ENCODE data around the gene IZUMO3.

The IZUMO3 gene

DNA sequence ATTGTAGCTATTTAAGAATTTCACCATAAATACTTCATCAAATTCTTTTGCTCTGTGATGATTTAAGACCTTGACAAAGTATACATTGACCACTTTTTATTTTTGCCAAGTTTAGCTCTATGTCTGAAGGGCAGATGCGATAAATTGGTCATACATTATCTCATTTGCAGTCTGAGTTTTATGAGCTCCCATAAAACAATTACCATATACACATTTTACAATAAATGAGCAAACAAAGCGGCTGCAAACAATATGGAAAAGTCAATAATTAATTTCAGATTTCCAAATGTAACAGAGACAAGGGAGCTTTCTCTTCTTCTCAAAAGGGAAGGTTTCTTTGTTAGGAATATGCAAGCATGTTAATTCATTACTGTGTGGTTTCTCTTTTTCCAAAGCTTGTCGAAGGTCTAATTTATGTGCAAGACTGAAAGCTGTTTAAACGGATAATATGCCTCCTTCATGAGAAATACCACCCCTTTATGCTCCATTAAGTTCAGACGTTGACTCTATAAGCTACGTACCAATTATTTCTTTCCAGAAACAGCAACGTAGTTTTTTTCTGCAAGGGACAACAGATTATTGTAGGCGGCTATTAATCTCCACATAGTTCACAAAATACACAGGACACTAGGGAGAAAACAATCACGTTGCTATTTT lies 7.0 kb upstream of the IZUMO3 start:
- Histone ChIP-seq H3K27ac (ENCODE audit: low read depth, low read length) (no peak overlapping the region), H3K27me3 (ENCODE audit: control insufficient read depth in 5 of 5, insufficient read depth in 4 of 5, low read length in 5 of 5) (no peaks in the 10 kb centered on the region), H3K4me1 (ENCODE audit: control insufficient read depth in 5 of 5, insufficient read depth in 5 of 5, low read length in 5 of 5) (no peaks in the 10 kb centered on the region), H3K36me3 (ENCODE audit: control insufficient read depth in 5 of 5, insufficient read depth in 5 of 5, low read length in 5 of 5) (no peaks in the 10 kb centered on the region), H3K9ac (ENCODE audit: low read length in 5 of 5) (no peak overlapping the region), H3K4me3 (ENCODE audit: low read depth in 1 of 5, low read length in 5 of 5) (no peak overlapping the region), H3K9me3 (ENCODE audit: control insufficient read depth in 5 of 5, low read length in 5 of 5) (no peaks in the 10 kb centered on the region)

DNA sequence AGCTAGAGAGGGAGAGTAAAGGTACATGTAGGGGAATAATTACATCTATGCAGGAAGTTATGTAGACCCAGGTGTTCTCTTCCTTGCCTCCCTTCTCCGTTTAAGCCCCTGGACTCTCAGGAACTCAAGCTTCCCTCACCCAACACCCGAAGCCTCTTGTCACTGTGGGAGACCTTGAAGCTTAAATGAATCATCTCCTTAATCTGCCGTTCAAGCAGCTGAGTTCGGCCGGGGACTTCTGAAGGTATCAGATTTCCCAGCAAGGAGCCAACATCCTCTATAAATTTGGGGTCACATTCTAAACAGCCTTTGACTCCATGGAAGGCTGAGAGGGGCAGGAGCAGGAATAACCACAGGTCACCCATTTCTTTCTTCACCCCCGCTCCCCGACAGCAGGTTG lies 412 bp downstream of the IZUMO3 start:
- H3K9ac ChIP-seq (ENCODE audit: low read length in 5 of 5): no peak overlapping the region
- H3K27ac ChIP-seq (ENCODE audit: low read depth, low read length): no peak overlapping the region
- no peaks in the 10 kb centered on the region for H3K9me3 ChIP-seq (ENCODE audit: control insufficient read depth in 5 of 5, low read length in 5 of 5)
- H3K4me1 ChIP-seq (ENCODE audit: control insufficient read depth in 5 of 5, insufficient read depth in 5 of 5, low read length in 5 of 5): peaks cover 0 to 7% (median 0%) of the 10 kb centered on the region in 5 donors
- no peaks in the 10 kb centered on the region for H3K27me3 ChIP-seq (ENCODE audit: control insufficient read depth in 5 of 5, insufficient read depth in 4 of 5, low read length in 5 of 5)
- no peak overlapping the region for H3K4me3 ChIP-seq (ENCODE audit: low read depth in 1 of 5, low read length in 5 of 5)
- H3K36me3 ChIP-seq (ENCODE audit: control insufficient read depth in 5 of 5, insufficient read depth in 5 of 5, low read length in 5 of 5): no peaks in the 10 kb centered on the region

DNA sequence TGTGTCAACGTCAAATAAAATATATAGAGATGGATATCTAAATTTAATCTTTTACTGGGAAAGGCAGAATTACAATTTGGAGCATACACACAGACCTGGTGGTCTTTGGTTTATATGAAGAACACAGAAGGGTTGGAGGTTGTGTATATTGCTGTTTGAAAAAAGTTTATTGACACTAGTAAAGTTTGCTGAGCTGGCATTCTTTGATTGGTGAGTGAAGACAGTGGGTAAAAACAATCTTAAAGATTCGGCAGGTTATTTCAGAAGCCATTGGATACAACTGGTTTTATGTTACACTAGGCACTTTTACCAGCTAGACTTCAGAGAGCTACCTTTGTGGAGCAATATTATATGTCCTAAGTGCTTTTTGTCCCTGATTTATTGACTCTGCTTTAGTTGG lies 27.2 kb downstream of the IZUMO3 start:
- H3K9ac ChIP-seq (ENCODE audit: low read length in 5 of 5): no peak overlapping the region
- H3K27me3 ChIP-seq (ENCODE audit: control insufficient read depth in 5 of 5, insufficient read depth in 4 of 5, low read length in 5 of 5): no peaks in the 10 kb centered on the region
- H3K9me3 ChIP-seq (ENCODE audit: control insufficient read depth in 5 of 5, low read length in 5 of 5): no peaks in the 10 kb centered on the region
- H3K4me3 ChIP-seq (ENCODE audit: low read depth in 1 of 5, low read length in 5 of 5): no peak overlapping the region
- H3K36me3 ChIP-seq (ENCODE audit: control insufficient read depth in 5 of 5, insufficient read depth in 5 of 5, low read length in 5 of 5): no peaks in the 10 kb centered on the region
- H3K27ac ChIP-seq (ENCODE audit: low read depth, low read length): no peak overlapping the region
- H3K4me1 ChIP-seq (ENCODE audit: control insufficient read depth in 5 of 5, insufficient read depth in 5 of 5, low read length in 5 of 5): no peaks in the 10 kb centered on the region

DNA sequence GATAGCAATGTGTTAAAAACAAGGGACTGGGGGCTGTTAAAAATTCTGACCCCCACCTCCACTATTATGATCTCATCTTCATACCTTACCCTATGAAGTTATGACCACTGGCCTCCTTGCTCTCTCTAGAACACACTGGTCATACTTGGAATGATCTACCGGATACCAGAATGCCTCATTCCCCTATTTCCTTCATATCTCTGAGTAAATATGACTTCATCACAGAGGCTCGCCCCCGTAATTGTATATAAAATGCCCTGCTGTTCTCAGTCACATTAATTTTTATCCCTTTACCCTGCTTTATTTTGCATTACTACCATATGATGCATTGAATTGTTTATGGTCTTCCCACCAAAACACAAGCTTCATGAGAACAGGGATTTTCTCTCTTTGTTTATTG lies 29.2 kb downstream of the IZUMO3 start:
- Histone ChIP-seq H3K4me1 (ENCODE audit: control insufficient read depth in 5 of 5, insufficient read depth in 5 of 5, low read length in 5 of 5) (no peaks in the 10 kb centered on the region), H3K4me3 (ENCODE audit: low read depth in 1 of 5, low read length in 5 of 5) (no peak overlapping the region), H3K27me3 (ENCODE audit: control insufficient read depth in 5 of 5, insufficient read depth in 4 of 5, low read length in 5 of 5) (no peaks in the 10 kb centered on the region), H3K36me3 (ENCODE audit: control insufficient read depth in 5 of 5, insufficient read depth in 5 of 5, low read length in 5 of 5) (no peaks in the 10 kb centered on the region), H3K27ac (ENCODE audit: low read depth, low read length) (no peak overlapping the region), H3K9me3 (ENCODE audit: control insufficient read depth in 5 of 5, low read length in 5 of 5) (no peaks in the 10 kb centered on the region), H3K9ac (ENCODE audit: low read length in 5 of 5) (no peak overlapping the region)

DNA sequence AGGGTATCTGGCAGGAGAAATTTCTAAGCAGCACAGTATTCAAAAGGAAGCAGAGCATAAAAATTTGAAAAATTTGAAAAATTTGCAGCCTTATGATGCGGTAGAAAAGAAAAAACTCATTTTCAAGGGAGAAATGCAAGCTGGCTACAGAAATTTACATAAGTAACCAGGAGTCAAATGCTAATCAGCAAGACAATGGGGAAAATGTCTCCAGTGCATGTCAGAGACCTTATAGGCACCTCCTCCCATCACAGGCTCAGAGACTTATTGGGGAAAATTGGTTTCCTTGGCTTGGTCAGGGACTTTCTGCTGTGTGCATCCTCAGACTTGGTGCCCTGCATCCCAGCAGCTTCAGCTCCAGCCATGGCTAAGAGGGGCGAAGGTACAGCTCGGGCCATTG lies 35.8 kb downstream of the IZUMO3 start:
- H3K27ac ChIP-seq (ENCODE audit: low read depth, low read length): no peak overlapping the region
- H3K4me1 ChIP-seq (ENCODE audit: control insufficient read depth in 5 of 5, insufficient read depth in 5 of 5, low read length in 5 of 5): no peaks in the 10 kb centered on the region
- H3K4me3 ChIP-seq (ENCODE audit: low read depth in 1 of 5, low read length in 5 of 5): no peak overlapping the region
- no peaks in the 10 kb centered on the region for H3K27me3 ChIP-seq (ENCODE audit: control insufficient read depth in 5 of 5, insufficient read depth in 4 of 5, low read length in 5 of 5)
- peaks cover 0 to 11% (median 8%) of the 10 kb centered on the region in 5 donors for H3K9me3 ChIP-seq (ENCODE audit: control insufficient read depth in 5 of 5, low read length in 5 of 5)
- no peak overlapping the region for H3K9ac ChIP-seq (ENCODE audit: low read length in 5 of 5)
- no peaks in the 10 kb centered on the region for H3K36me3 ChIP-seq (ENCODE audit: control insufficient read depth in 5 of 5, insufficient read depth in 5 of 5, low read length in 5 of 5)

DNA sequence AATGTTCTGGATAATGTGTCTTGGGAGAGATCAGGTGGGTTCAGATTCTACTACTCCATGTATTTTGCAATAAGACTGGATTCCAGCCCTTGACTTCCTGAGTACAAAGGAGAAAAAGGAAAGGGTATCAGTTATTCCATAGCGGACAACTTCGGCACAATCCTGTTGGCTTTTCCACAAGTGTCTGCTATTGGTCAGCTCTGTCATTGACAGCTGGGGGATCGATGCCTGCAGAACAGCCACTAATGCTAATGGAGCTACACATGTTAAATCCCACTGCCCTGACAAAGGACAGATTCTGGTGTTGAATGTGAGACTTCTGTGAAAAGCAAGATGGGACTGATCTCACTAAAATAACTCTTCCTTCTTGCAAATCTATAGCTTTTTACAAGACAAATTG lies 41.2 kb downstream of the IZUMO3 start:
- Histone ChIP-seq H3K27me3 (ENCODE audit: control insufficient read depth in 5 of 5, insufficient read depth in 4 of 5, low read length in 5 of 5) (no peaks in the 10 kb centered on the region), H3K4me3 (ENCODE audit: low read depth in 1 of 5, low read length in 5 of 5) (no peak overlapping the region), H3K9ac (ENCODE audit: low read length in 5 of 5) (no peak overlapping the region), H3K9me3 (ENCODE audit: control insufficient read depth in 5 of 5, low read length in 5 of 5) (no peaks in the 10 kb centered on the region), H3K36me3 (ENCODE audit: control insufficient read depth in 5 of 5, insufficient read depth in 5 of 5, low read length in 5 of 5) (no peaks in the 10 kb centered on the region), H3K4me1 (ENCODE audit: control insufficient read depth in 5 of 5, insufficient read depth in 5 of 5, low read length in 5 of 5) (no peaks in the 10 kb centered on the region), H3K27ac (ENCODE audit: low read depth, low read length) (no peak overlapping the region)

DNA sequence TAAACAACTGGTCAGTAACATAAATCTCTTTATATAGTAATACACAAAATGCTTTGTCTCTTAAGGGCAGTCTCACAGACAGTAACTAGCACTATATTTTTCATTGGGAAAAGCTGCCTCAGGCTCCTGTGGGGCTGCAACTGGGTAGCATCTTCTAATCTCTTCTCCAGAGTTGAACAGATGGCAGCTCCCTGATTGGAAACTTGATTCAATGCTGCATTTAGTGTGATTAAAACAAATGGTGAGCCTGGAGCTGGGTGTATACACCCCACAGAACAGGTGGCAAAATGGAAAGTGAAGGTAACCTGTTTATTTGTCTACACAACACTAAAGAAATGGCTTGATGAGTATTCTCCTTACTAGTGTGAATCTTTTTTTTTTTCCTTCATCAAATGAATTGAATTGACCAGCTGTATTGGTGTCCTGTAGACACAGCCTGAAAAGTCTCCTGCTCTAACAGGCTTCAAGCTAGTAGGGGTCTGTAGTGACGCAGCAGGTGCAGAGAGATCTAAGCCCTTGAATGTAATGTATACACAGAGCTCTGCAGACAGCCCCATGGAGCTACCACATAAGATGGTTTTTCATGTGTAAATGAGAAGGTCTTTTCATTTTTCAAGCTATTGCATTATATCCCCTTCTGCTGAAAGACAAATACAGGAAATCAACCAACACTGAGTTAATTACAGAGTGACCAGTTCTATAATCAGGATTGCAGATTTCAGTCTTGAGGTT lies 43.3 kb downstream of the IZUMO3 start:
- Histone ChIP-seq H3K27me3 (ENCODE audit: control insufficient read depth in 5 of 5, insufficient read depth in 4 of 5, low read length in 5 of 5) (no peaks in the 10 kb centered on the region), H3K4me3 (ENCODE audit: low read depth in 1 of 5, low read length in 5 of 5) (no peak overlapping the region), H3K4me1 (ENCODE audit: control insufficient read depth in 5 of 5, insufficient read depth in 5 of 5, low read length in 5 of 5) (no peaks in the 10 kb centered on the region), H3K9ac (ENCODE audit: low read length in 5 of 5) (no peak overlapping the region), H3K9me3 (ENCODE audit: control insufficient read depth in 5 of 5, low read length in 5 of 5) (no peaks in the 10 kb centered on the region), H3K27ac (ENCODE audit: low read depth, low read length) (no peak overlapping the region), H3K36me3 (ENCODE audit: control insufficient read depth in 5 of 5, insufficient read depth in 5 of 5, low read length in 5 of 5) (no peaks in the 10 kb centered on the region)

DNA sequence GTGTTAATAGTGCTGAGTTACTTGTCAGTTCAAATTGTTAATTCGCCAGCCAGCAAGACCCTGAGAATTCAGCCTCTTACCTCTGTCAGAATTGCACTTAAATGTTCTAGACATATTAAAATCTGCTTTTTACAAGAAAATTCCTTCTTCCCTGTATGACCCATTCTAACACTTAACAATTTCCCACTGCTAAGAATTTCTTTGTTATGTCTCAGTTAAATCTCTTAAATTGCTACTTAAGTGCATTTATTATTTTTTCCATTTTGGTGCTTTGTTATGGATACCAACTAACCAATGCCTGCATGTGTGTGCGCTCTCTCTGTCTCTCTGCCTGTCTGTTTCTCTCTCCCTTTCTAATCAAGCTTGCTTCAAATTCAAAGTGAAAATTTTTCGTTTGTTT lies 44.9 kb downstream of the IZUMO3 start:
- Histone ChIP-seq H3K27me3 (ENCODE audit: control insufficient read depth in 5 of 5, insufficient read depth in 4 of 5, low read length in 5 of 5) (no peaks in the 10 kb centered on the region), H3K27ac (ENCODE audit: low read depth, low read length) (no peak overlapping the region), H3K4me1 (ENCODE audit: control insufficient read depth in 5 of 5, insufficient read depth in 5 of 5, low read length in 5 of 5) (no peaks in the 10 kb centered on the region), H3K4me3 (ENCODE audit: low read depth in 1 of 5, low read length in 5 of 5) (no peak overlapping the region), H3K9me3 (ENCODE audit: control insufficient read depth in 5 of 5, low read length in 5 of 5) (no peaks in the 10 kb centered on the region), H3K36me3 (ENCODE audit: control insufficient read depth in 5 of 5, insufficient read depth in 5 of 5, low read length in 5 of 5) (no peaks in the 10 kb centered on the region), H3K9ac (ENCODE audit: low read length in 5 of 5) (no peak overlapping the region)

DNA sequence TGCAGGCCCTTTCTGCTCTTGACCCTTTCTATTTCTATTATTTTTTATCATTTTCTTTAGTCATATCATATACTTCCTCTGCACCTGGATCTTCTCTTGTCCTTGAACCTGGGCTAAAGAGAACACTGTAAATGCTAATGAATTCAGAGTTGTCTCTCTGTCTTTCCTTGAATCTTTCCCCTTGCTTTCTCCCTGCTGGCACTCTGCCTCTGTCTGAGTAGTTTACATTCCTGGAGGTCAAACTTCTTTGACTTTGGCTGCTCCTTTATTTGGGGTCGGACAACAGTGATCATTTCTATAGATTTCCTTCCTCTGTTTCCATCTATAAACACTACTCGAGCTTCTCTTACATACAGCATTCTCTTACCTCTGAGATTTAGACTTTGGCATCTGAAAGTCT lies 47.1 kb downstream of the IZUMO3 start:
- Histone ChIP-seq H3K9me3 (ENCODE audit: control insufficient read depth in 5 of 5, low read length in 5 of 5) (no peaks in the 10 kb centered on the region), H3K27me3 (ENCODE audit: control insufficient read depth in 5 of 5, insufficient read depth in 4 of 5, low read length in 5 of 5) (no peaks in the 10 kb centered on the region), H3K9ac (ENCODE audit: low read length in 5 of 5) (no peak overlapping the region), H3K4me1 (ENCODE audit: control insufficient read depth in 5 of 5, insufficient read depth in 5 of 5, low read length in 5 of 5) (no peaks in the 10 kb centered on the region), H3K27ac (ENCODE audit: low read depth, low read length) (no peak overlapping the region), H3K36me3 (ENCODE audit: control insufficient read depth in 5 of 5, insufficient read depth in 5 of 5, low read length in 5 of 5) (no peaks in the 10 kb centered on the region), H3K4me3 (ENCODE audit: low read depth in 1 of 5, low read length in 5 of 5) (no peak overlapping the region)

DNA sequence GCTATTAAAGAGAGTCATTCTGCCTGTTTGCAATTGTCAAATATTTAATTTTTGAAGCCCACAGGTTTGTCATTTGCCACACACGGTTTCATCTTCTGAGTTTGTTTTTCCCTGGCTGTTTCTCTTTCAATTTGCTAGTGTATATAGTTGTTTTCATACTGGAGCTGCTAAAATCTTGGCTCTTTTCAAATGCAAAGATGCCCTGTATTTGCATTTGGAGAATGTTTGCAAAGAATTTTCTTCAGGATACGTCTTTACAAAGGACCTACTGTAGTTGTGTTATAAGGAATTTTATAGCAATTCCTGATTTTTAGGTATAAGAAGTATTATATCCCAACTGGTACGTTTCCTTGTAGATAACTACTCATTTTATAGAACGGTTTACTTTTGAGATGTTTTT lies 48.0 kb downstream of the IZUMO3 start:
- H3K27me3 ChIP-seq (ENCODE audit: control insufficient read depth in 5 of 5, insufficient read depth in 4 of 5, low read length in 5 of 5): no peaks in the 10 kb centered on the region
- H3K27ac ChIP-seq (ENCODE audit: low read depth, low read length): no peak overlapping the region
- H3K4me3 ChIP-seq (ENCODE audit: low read depth in 1 of 5, low read length in 5 of 5): no peak overlapping the region
- no peak overlapping the region for H3K9ac ChIP-seq (ENCODE audit: low read length in 5 of 5)
- H3K36me3 ChIP-seq (ENCODE audit: control insufficient read depth in 5 of 5, insufficient read depth in 5 of 5, low read length in 5 of 5): no peaks in the 10 kb centered on the region
- peaks cover 0 to 2% (median 0%) of the 10 kb centered on the region in 5 donors for H3K9me3 ChIP-seq (ENCODE audit: control insufficient read depth in 5 of 5, low read length in 5 of 5)
- H3K4me1 ChIP-seq (ENCODE audit: control insufficient read depth in 5 of 5, insufficient read depth in 5 of 5, low read length in 5 of 5): no peaks in the 10 kb centered on the region

Data from subcutaneous abdominal adipose tissue (tissue), 5 donors.